Measurements from ENCODE around the gene ERC2.

Gene ERC2

DNA sequence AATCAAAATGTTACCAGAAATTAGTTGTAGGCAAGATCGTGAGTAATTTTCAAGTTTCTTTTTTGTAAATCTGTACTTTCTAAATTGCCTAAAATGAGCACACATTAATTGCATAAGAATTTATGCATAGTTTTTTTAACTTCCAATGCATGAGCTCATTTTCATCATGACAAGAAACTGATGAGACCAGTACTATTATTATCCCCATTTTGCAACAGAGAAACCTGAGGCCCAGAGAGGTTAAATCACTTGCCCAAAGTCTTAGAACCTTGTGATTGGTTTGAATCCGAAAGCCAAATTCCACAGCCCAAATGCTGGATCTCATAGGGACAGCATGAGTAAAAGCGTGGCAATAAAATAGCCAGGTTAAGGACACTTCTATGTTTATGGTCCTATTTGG lies 274.7 kb downstream of the ERC2 start:
- TF ChIP-seq, protein P1, sequence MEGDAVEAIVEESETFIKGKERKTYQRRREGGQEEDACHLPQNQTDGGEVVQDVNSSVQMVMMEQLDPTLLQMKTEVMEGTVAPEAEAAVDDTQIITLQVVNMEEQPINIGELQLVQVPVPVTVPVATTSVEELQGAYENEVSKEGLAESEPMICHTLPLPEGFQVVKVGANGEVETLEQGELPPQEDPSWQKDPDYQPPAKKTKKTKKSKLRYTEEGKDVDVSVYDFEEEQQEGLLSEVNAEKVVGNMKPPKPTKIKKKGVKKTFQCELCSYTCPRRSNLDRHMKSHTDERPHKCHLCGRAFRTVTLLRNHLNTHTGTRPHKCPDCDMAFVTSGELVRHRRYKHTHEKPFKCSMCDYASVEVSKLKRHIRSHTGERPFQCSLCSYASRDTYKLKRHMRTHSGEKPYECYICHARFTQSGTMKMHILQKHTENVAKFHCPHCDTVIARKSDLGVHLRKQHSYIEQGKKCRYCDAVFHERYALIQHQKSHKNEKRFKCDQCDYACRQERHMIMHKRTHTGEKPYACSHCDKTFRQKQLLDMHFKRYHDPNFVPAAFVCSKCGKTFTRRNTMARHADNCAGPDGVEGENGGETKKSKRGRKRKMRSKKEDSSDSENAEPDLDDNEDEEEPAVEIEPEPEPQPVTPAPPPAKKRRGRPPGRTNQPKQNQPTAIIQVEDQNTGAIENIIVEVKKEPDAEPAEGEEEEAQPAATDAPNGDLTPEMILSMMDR (IDR thresholded peaks at IDR 0.05): no peak

DNA sequence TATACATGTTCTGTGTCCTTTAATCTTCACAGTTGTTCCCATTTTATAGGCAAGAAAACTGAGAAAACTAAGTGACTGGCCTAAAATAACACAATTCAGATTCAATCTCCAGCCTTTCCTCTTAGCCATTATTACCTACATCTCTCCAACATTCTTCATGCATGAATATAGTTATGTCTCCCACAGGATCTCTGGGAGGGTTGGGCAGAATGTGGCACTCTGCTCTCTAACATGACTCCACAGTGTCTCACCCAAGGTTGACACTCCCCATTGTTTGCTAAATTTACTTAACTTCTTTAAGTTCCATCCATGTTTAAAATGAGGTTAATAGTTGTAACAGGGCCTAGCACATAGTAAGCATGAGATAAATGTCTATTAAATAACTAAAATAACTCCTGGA lies 276.3 kb downstream of the ERC2 start:
- TF ChIP-seq, protein P1 (IDR thresholded peaks at IDR 0.05): no peak

GRCh38 chr3:56190771-56191305 lies 277.4 kb downstream of the ERC2 start:
- TF ChIP-seq, protein P1 (IDR thresholded peaks at IDR 0.05): no peak

- TF ChIP-seq, protein P1 (IDR thresholded peaks at IDR 0.05): no peak
Observed at GRCh38 chr3:56190130-56190529, 278.1 kb downstream of the ERC2 start.

DNA sequence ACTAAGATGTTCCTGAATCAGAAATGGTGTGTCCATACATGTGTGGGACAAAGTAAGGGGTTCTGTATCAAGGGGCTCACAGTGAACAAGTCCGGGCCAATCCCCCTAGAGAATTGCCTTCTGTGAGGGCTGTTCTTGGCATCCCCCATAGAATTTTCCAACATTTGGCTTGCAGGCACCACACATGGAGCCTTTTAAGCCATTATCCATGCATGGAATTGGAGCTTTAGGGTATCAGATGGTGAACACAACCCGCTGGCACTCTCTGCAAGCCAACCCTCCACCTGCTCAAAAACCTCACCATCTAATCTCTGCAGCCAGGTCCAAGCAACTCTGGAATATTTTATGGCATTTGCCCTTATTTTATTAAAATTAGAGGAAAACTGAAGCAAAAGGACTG lies 278.7 kb downstream of the ERC2 start:
- TF ChIP-seq, protein P1 (IDR thresholded peaks at IDR 0.05): no peak

DNA sequence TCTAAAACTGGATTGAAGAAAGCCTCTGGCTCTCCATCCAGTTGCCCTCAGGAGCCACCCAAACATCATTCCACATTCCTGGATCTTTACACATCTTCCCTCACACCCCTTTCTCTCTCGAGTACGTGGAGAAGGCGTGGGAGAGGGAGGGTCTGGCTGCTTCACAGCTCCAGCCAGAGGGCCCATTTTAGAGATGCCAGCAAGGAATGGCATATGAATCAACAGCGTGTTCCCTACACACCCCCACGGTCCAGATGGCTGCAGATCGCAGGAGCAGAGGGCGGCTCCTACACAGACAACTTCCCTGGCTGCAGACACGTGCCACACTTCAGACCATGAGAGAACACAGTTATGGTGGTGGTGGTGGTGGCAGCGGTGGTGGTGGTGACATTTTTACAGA lies 280.1 kb downstream of the ERC2 start:
- TF ChIP-seq, protein P1 (IDR thresholded peaks at IDR 0.05): no peak

- TF ChIP-seq, protein P1 (IDR thresholded peaks at IDR 0.05): no peak
Observed at GRCh38 chr3:56187051-56187450, 281.2 kb downstream of the ERC2 start.

GRCh38 chr3:56185827-56186226 lies 282.4 kb downstream of the ERC2 start:
- TF ChIP-seq, protein P1 (IDR thresholded peaks at IDR 0.05): no peak
